ENCODE measurements around the gene SAMSN1. TPM values are rescaled to one million over a fixed set of nuclear protein-coding genes. Genes with fewer than 3 reads are reported as not detected.
"Not testable (repeated sequence)": the region's sequence is repeated elsewhere in the genome, so short reads cannot be mapped to it uniquely, and the experiment has no call there.

The SAMSN1 gene
- total RNA-seq, 4 donors from 2014 or later, result 0.80 to 1.9 (median 0.93) TPM

DNA sequence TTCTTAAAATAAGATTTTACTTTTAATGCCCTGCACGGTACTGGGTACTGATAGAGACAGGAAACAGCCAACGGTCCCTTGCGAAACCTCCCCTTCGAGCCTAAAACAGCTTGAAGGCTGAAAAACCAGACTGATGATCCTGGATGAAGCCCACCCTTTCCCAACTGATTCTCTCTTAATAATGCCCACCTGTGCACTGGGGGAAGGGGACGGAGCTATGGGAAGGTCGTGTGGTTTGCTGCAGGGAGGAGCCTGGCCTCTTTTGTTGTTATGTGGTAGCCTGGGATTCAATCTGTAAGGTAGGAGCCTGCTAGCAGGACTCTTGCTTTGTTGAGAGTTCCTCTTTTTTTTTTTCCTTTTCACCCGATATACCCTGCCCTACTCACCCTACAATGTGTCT is 25.6 kb downstream of the SAMSN1 start:
- TF ChIP-seq, protein P1, sequence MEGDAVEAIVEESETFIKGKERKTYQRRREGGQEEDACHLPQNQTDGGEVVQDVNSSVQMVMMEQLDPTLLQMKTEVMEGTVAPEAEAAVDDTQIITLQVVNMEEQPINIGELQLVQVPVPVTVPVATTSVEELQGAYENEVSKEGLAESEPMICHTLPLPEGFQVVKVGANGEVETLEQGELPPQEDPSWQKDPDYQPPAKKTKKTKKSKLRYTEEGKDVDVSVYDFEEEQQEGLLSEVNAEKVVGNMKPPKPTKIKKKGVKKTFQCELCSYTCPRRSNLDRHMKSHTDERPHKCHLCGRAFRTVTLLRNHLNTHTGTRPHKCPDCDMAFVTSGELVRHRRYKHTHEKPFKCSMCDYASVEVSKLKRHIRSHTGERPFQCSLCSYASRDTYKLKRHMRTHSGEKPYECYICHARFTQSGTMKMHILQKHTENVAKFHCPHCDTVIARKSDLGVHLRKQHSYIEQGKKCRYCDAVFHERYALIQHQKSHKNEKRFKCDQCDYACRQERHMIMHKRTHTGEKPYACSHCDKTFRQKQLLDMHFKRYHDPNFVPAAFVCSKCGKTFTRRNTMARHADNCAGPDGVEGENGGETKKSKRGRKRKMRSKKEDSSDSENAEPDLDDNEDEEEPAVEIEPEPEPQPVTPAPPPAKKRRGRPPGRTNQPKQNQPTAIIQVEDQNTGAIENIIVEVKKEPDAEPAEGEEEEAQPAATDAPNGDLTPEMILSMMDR (IDR thresholded peaks at IDR 0.05), result no peak
- TF ChIP-seq EP300 (IDR thresholded peaks at IDR 0.05) (no peak), POLR2AphosphoS5 (IDR thresholded peaks at IDR 0.05) (no peak), POLR2A (IDR thresholded peaks at IDR 0.05) (no peak)
- WGBS, result 40% methylated on average over 7 of the region's 7 CpGs
- no peaks in the 10 kb centered on the region for H3K27me3 ChIP-seq
- no peak overlapping the region for H3K4me3 ChIP-seq
- H3K27ac ChIP-seq, result no peak overlapping the region
- no peaks in the 10 kb centered on the region for H3K36me3 ChIP-seq
- no peaks in the 10 kb centered on the region for H3K4me1 ChIP-seq
- DNase-seq (ENCODE audit: low spot score in 2 of 2), result no peak
- no peaks in the 10 kb centered on the region for H3K9me3 ChIP-seq

DNA sequence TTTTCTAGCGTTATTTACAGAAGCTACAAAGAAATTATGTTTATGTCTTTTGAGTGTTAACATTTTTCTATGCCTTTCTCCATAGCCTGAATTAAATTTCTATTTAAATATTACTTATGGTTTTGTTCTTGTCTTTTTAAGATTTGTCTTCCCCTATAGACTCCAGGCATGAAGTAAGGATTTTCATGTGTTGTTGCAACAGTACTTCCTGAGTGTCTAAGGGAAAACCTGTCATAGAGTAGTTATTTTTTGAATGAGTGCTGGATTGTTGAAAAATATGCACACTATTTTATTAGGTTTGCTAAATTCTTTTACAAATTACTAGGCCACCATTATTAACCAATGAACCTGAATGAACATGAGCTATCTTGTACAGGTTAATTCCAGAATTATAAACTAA is 27.1 kb downstream of the SAMSN1 start:
- no peaks in the 10 kb centered on the region for H3K9me3 ChIP-seq
- no peaks in the 10 kb centered on the region for H3K36me3 ChIP-seq
- no peaks in the 10 kb centered on the region for H3K27me3 ChIP-seq
- WGBS, result 96% methylated on average over 1 of the region's 1 CpG
- TF ChIP-seq EP300 (IDR thresholded peaks at IDR 0.05) (no peak), POLR2A (IDR thresholded peaks at IDR 0.05) (no peak), POLR2AphosphoS5 (IDR thresholded peaks at IDR 0.05) (no peak)
- TF ChIP-seq, protein P1 (IDR thresholded peaks at IDR 0.05), result no peak
- H3K4me3 ChIP-seq, result no peak overlapping the region
- no peaks in the 10 kb centered on the region for H3K4me1 ChIP-seq
- DNase-seq (ENCODE audit: low spot score in 2 of 2), result no peak
- no peak overlapping the region for H3K27ac ChIP-seq

DNA sequence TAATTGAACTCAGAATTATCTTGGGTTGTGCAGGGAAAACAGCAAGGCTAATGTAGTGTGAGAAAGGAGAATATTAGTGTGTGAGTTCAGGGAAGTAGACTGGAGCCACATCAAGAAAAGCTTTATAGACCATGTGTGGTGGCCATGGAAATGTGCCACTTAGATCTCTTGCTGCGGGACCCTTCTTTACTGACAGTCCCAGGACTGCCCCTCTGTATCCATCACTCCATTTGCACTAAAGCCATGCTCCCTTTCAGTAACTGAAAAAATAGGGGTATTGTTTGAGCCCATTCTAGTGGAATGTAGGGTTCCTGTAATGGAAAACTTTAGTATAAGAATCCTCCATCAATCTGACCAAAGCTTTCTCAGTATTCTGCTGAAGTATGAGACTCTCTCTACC is 32.3 kb downstream of the SAMSN1 start:
- no peaks in the 10 kb centered on the region for H3K4me1 ChIP-seq
- 77% methylated on average over 1 of the region's 1 CpG for WGBS
- no peaks in the 10 kb centered on the region for H3K27me3 ChIP-seq
- DNase-seq (ENCODE audit: low spot score in 2 of 2), result no peak
- no peak overlapping the region for H3K4me3 ChIP-seq
- TF ChIP-seq, protein P1 (IDR thresholded peaks at IDR 0.05), result no peak
- no peak for TF ChIP-seq POLR2AphosphoS5 (IDR thresholded peaks at IDR 0.05)
- no peak for TF ChIP-seq POLR2A (IDR thresholded peaks at IDR 0.05)
- no peak for TF ChIP-seq EP300 (IDR thresholded peaks at IDR 0.05)
- H3K36me3 ChIP-seq, result no peaks in the 10 kb centered on the region
- H3K27ac ChIP-seq, result no peak overlapping the region
- no peaks in the 10 kb centered on the region for H3K9me3 ChIP-seq

DNA sequence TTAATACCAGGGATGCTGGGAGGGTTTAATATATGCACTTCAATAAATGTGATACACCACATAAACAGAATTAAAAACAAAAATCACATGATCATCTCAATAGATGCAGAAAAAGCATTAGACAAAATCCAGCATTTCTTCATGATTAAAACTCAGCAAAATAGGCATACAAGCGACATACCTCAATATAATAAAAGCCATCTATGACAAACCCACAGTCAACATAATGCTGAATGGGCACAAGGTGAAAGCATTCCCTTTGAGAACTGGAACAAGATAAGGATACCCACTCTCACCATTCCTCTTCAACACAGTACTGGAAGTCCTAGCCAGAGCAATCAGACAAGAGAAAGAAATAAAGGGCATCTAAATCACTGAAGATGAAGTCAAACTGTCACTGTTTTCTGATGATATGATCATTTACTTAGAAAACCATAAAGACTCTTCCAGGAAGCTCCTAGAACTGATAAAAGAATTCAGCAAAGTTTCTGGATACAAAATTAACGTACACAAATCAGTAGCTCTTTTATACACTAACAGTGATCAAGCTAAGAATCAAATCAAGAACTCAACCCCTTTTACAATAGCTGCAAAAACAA is 39.2 kb downstream of the SAMSN1 start:
- not testable (repeated sequence) for DNase-seq (ENCODE audit: low spot score in 2 of 2); H3K36me3 ChIP-seq; H3K9me3 ChIP-seq; H3K27me3 ChIP-seq; H3K4me1 ChIP-seq; H3K4me3 ChIP-seq; H3K27ac ChIP-seq
- 89% methylated on average over 2 of the region's 2 CpGs for WGBS

DNA sequence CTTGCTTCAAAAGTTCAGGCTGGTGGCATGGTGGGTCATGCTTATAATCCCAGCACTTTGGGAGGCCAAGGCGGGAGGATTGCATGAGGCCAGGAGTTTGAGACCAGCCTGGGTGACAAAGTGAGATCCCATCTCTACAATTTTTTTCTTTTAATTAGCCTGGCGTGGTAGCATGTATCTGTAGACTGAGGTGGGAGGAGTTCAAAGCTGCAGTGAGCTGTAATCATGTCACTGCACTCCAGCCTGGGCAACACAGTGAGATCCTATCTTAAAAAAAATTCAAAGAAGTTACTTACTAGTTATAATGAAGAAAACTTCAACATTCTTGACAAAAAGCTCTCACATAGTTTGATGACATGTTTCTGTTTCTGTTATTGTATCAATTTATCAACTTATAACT is 45.2 kb downstream of the SAMSN1 start:
- TF ChIP-seq, protein P1 (IDR thresholded peaks at IDR 0.05), result no peak
- TF ChIP-seq POLR2A (IDR thresholded peaks at IDR 0.05) (no peak), POLR2AphosphoS5 (IDR thresholded peaks at IDR 0.05) (no peak), EP300 (IDR thresholded peaks at IDR 0.05) (no peak)
- no peak overlapping the region for H3K4me3 ChIP-seq
- H3K36me3 ChIP-seq, result no peaks in the 10 kb centered on the region
- H3K27me3 ChIP-seq, result no peaks in the 10 kb centered on the region
- 91% methylated on average over 2 of the region's 2 CpGs for WGBS
- no peak for DNase-seq (ENCODE audit: low spot score in 2 of 2)
- H3K9me3 ChIP-seq, result no peaks in the 10 kb centered on the region
- H3K4me1 ChIP-seq, result no peaks in the 10 kb centered on the region
- no peak overlapping the region for H3K27ac ChIP-seq

DNA sequence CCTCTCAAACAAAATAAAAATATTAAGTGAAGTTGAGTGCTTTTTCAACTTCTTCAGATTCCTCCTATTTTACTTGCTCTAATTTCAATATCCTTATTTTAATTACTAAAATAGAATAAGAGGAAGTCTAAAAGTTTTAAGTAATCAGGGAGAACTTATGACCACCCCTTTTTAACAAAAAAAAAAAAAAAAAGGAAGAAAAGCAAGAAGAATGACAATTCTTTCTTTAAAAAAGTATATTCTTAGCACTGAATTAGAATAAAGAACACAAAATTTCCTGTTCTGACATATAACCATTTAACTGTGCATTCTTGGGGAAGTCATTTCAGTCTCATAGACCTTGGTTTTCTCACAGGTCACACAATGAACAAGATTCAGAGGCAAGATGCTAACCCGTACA is 46.8 kb downstream of the SAMSN1 start:
- Histone ChIP-seq H3K9me3 (no peaks in the 10 kb centered on the region), H3K27me3 (no peaks in the 10 kb centered on the region), H3K4me1 (no peaks in the 10 kb centered on the region), H3K36me3 (no peaks in the 10 kb centered on the region), H3K27ac (no peak overlapping the region), H3K4me3 (no peak overlapping the region)
- TF ChIP-seq EP300 (IDR thresholded peaks at IDR 0.05), result no peak
- WGBS, result 85% methylated on average over 1 of the region's 1 CpG
- no peak for DNase-seq (ENCODE audit: low spot score in 2 of 2)

All from suprapubic skin (tissue), 4 donors.